Motor neuron (in vitro differentiated cells): ENCODE measurements around the gene VENTX. TPM values are rescaled to one million over a fixed set of nuclear protein-coding genes. Genes with fewer than 3 reads are reported as not detected.
"Not testable (repeated sequence)": the region's sequence is repeated elsewhere in the genome, so short reads cannot be mapped to it uniquely, and the experiment has no call there.

ENCODE experiments used
- ATAC-seq, 8 experiments: fragments of 200-7000 bp; cut with Tn5 transposase; replicated peaks in 6 of 8; 2 replicates each; pipeline ENCODE4 v1.8.0; 2021; ENCODE audit warnings: mild to moderate bottlenecking in 8 of 8, moderate library complexity in 8 of 8
- H3K27ac ChIP-seq, 2 donors: fragments of 250-450 bp; sonication (Bioruptor Pico); 2 replicates each; pipeline ENCODE4 v1.9.0; 2021; ENCODE audit warnings: antibody characterized with exemption in 2 of 2, mild to moderate bottlenecking in 2 of 2, moderate library complexity in 1 of 2
- H3K4me1 ChIP-seq, 2 donors: fragments of 250-450 bp; sonication (Bioruptor Pico); replicated peaks in 1 of 2; 2 replicates each; pipeline ENCODE4 v1.6.1; 2021; ENCODE audit warnings: antibody characterized with exemption in 2 of 2, mild to moderate bottlenecking in 2 of 2, moderate library complexity in 1 of 2
- H3K4me3 ChIP-seq, 5 donors: fragments of 250-450 bp; sonication (Bioruptor Pico); 2 replicates each; pipeline ENCODE4 v1.9.0; 2021; ENCODE audit warnings: antibody characterized with exemption in 5 of 5, mild to moderate bottlenecking in 5 of 5, moderate library complexity in 4 of 5
- WGBS, 10 experiments: fragments of 450-650 bp; shearing (Covaris generic); methylation state at CpG; one replicate each; pipeline ENCODE4 v1.0.0; 2022; 5-methylcytosine and 5-hydroxymethylcytosine counted together
- in situ Hi-C, 9 experiments: fragments of 400-800 bp; cut with MboI; loops; one replicate each; pipeline ENCODE4 v1.15.0; 2021; ENCODE audit warnings: low sequenced_read_pairs in 9 of 9, low pct_unique_long_range_greater_than_20kb in 2 of 9; ENCODE audit not compliant: unreplicated experiment in 9 of 9
- total RNA-seq, 8 experiments: library from RNA; unstranded; fragments of 300-600 nt; gene quantifications; 2 replicates each; pipeline versions ENCODE4 v1.2.3 to v1.2.4, GENCODE V29; 2022

Gene VENTX
- total RNA-seq, 8 experiments from 2014 or later: 0.10 to 0.62 (median 0.20) TPM; not detected in 4

DNA sequence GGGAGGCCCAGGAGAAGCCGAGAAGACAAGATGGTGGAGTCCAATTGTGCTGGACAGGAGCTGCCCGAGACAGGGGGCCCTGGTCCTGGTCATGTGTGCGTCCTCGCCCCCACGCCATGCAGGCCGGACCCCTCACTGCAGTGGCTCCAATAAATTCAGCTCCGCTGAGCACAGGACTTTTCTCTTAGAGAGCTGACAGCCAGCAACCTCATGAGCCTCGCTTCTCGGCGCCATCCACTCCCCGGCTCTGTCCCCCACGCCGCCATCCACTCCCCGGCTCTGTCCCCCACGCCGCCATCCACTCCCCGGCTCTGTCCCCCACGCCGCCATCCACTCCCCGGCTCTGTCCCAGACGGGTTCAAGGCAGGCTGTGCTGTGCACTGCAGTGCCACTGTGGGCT, 10.4 kb upstream of the VENTX start:
- no peak for ATAC-seq

DNA sequence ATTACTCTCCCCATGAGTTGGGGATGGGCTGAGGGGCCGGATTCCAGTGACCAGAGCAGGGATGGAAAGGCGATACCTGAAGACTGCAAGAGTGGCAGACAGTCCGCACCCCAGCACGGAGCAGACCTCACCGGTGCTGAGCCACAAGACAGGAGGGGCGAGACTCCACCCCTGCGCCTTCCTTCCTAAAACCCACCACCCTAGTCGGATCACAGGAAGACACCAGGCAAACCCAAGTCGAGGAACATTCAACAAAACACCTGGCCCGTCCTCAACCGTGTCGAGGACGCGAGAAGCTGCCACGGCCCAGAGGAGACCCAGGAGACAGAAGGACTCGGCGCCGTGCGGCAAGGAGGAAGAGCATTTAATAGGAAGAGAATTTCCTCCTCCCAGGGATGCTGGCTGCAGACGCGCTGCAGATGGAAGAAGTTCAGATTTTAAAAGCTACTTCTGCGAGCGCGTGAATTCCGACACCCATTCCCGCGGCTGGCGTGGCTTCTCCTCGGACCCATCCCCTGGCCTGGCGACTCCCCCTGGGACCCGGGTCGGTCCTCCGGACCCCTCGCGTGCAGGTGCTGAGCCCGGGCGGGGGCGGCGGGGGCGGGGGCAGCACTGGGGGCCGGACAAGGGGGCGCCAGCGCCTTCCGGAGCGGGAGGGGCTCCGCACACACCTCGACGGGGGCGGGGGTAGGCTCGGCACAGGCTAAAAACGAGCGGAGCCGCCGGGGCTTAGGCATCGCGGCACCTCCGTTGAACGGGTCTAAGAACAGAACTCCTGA, 8.2 kb upstream of the VENTX start:
- 5 to 70% (median 27%) methylated on average over 2 to 9 of the region's 58 CpGs; no CpG with 5 or more reads in 3 of the 10 experiments for WGBS, 10 experiments
- H3K4me3 ChIP-seq: peak overlapping the region in 4 of 5 donors; percentile 25 to 34 (median 34)
- in situ Hi-C loops: no loop called here
- H3K27ac ChIP-seq: no peak overlapping the region
- peak in 2 of 8 experiments; percentile 12 to 15 for ATAC-seq
- peaks cover 18 to 24% of the 10 kb centered on the region in 2 donors for H3K4me1 ChIP-seq

More for the DNA sequence above, 10.4 kb upstream of the VENTX start:
- Histone ChIP-seq H3K4me1 (peaks cover 18 to 22% of the 10 kb centered on the region in 2 donors), H3K27ac (no peak overlapping the region), H3K4me3 (no peak overlapping the region)
- in situ Hi-C loops: no loop called here
- WGBS, 10 experiments: 80% methylated on average over 2 to 5 of the region's 21 CpGs; no CpG with 5 or more reads in 8 of the 10 experiments

DNA sequence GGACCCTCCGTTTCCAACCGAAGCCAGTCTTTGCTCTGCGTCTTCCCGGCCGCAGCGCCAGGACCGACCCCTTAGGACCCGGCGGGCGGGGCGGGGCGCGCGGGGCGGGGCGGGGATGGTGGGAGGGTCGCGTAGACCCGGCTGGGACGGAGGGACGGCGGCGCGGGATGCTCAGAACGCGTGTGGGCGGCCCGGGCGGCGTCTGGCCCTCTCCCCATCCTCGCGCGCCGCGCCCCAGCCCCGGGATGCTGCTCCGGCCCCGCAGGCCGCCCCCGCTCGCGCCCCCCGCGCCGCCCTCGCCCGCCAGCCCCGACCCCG, 7.7 kb upstream of the VENTX start, which contains the start of gene UTF1:
TSS of gene UTF1 (plus strand) at position 174 of the 318 bp plus-strand sequence. CDS start at position 246, 72 bp downstream.
- in situ Hi-C loops: no loop called here
- Histone ChIP-seq H3K4me1 (peaks cover 18 to 24% of the 10 kb centered on the region in 2 donors), H3K4me3 (peak within 1 kb of the TSS; percentile 12 to 34 (median 33)), H3K27ac (no peak within 1 kb of the TSS)
- ATAC-seq: peak in 6 of 8 experiments; percentile 31 to 74 (median 62)
- WGBS, 10 experiments: no CpG with 5 or more reads among the region's 49 CpGs

- Histone ChIP-seq H3K4me1 (peaks cover 18 to 27% of the 10 kb centered on the region in 2 donors), H3K4me3 (peak overlapping the region; percentile 12 to 34 (median 33)), H3K27ac (no peak overlapping the region)
- in situ Hi-C loops: no loop called here
- 0 to 13% methylated on average over 5 to 8 of the region's 122 CpGs; no CpG with 5 or more reads in 8 of the 10 experiments for WGBS, 10 experiments
- peak in 6 of 8 experiments; percentile 57 to 81 (median 72) for ATAC-seq
These were observed 7.1 kb upstream of the VENTX start for GRCh38 chr10:133230387-133231195.

DNA sequence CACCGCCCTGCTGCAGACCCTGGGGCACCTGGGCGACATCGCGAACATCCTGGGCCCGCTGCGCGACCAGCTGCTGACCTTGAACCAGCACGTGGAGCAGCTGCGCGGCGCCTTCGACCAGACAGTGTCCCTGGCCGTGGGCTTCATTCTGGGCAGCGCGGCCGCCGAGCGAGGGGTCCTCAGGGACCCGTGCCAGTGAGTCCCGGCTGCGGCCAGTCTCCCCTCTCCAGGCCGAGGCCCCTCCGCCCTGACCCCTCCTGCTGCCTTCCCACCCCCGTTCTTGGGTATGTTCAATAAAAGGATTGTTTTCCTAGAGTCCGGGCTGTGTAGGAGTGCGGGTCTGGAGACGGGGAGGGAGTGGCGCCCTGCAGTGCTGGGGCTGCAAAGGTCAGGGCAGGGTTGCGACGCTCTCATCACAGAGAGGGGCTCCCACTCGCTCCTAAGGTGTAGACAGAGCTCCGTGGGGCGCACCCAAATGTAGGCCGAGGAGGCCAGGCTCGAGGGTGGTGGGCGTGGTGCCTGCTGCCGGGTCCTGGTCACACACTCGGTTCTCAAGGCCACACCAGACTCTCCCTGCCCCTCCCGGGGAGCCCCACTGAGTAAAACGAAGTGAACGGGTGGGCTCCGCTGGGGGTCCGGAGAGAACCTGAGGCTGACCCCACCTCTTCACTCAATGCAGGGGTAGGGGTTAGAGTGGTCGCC, 6.3 kb upstream of the VENTX start:
- Histone ChIP-seq H3K27ac (no peak overlapping the region), H3K4me1 (peaks cover 18 to 34% of the 10 kb centered on the region in 2 donors), H3K4me3 (no peak overlapping the region)
- ATAC-seq: peak in 3 of 8 experiments; percentile 5 to 21 (median 19)
- in situ Hi-C loops: no loop called here
- 7 to 40% methylated on average over 1 to 11 of the region's 44 CpGs; no CpG with 5 or more reads in 8 of the 10 experiments for WGBS, 10 experiments

DNA sequence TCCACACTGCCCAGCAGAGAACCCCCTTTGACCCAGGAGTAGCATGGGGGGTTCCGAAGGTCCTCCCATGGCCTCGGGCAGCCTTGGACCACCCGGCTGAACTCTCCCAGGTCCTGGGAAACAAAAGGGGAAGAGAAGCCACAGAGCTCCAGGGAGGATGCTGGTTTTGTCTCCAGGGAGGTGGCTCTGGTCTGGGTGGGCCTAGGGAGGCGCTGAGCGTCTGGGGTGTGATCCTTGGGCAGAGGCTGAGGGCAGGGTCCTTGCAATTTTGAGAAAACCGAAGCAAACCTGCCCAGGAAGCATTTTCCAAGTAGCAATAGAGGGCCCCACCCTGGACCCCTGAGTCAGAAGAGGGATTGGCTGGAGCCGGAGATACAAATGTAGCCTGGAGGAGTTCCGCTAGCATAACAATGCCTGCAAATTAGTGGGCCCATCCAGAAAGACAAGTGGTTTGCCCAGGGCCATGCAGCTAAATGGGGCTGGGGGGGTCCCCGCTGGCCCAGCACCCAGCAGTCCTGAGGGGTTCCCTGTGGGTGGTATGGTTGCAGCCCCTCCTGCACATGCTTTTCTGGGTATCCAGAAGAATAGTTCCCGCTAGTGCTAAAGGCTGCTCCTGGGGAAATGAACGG, 5.6 kb upstream of the VENTX start:
- H3K4me3 ChIP-seq: no peak overlapping the region

DNA sequence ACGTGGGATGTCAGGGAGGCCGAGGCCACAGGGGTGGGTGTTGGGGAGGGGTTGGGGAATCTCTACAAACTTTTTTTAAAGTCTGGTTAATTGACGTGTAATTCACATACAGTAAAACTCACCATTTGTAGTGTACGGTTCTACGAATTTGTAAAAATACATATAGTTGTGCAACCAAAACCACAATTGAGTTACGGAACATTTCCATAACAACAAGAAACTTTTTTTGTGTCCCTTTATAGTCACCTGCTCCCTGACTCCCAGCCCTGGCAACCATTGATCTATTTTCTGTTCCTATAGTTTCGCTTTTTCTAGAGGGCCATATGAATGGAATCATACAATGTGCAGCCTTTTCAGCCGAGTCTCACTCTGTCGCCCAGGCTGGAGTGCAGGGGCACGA, 2.9 kb upstream of the VENTX start:
- H3K27ac ChIP-seq, in situ Hi-C loops, H3K4me3 ChIP-seq, ATAC-seq: not testable (repeated sequence)
- WGBS, 10 experiments: no CpG with 5 or more reads among the region's 10 CpGs
- H3K4me1 ChIP-seq: peaks cover 16 to 52% of the 10 kb centered on the region in 2 donors

More for the DNA sequence above, 5.6 kb upstream of the VENTX start:
- in situ Hi-C loops: no loop called here
- no peak for ATAC-seq
- Histone ChIP-seq H3K27ac (no peak overlapping the region), H3K4me1 (peaks cover 18 to 41% of the 10 kb centered on the region in 2 donors)
- WGBS, 10 experiments: 0 to 82% (median 20%) methylated on average over 1 to 4 of the region's 11 CpGs; no CpG with 5 or more reads in 4 of the 10 experiments

- Histone ChIP-seq H3K4me1 (peaks cover 10 to 49% of the 10 kb centered on the region in 2 donors), H3K4me3 (no peak overlapping the region), H3K27ac (no peak overlapping the region)
- in situ Hi-C loops: no loop called here
- ATAC-seq: peak in 2 of 8 experiments; percentile 16 to 20
- 20% methylated on average over 1 of the region's 48 CpGs; no CpG with 5 or more reads in 9 of the 10 experiments for WGBS, 10 experiments
These were observed 2.3 kb upstream of the VENTX start for GRCh38 chr10:133235265-133235855.

- WGBS, 10 experiments: 7% methylated on average over 4 of the region's 18 CpGs; no CpG with 5 or more reads in 9 of the 10 experiments
- no peak overlapping the region for H3K27ac ChIP-seq
- no peak for ATAC-seq
- H3K4me1 ChIP-seq: peaks cover 6 to 46% of the 10 kb centered on the region in 2 donors
- in situ Hi-C loops: no loop called here
- H3K4me3 ChIP-seq: no peak overlapping the region
These were observed 1.7 kb upstream of the VENTX start for GRCh38 chr10:133235932-133236331.

DNA sequence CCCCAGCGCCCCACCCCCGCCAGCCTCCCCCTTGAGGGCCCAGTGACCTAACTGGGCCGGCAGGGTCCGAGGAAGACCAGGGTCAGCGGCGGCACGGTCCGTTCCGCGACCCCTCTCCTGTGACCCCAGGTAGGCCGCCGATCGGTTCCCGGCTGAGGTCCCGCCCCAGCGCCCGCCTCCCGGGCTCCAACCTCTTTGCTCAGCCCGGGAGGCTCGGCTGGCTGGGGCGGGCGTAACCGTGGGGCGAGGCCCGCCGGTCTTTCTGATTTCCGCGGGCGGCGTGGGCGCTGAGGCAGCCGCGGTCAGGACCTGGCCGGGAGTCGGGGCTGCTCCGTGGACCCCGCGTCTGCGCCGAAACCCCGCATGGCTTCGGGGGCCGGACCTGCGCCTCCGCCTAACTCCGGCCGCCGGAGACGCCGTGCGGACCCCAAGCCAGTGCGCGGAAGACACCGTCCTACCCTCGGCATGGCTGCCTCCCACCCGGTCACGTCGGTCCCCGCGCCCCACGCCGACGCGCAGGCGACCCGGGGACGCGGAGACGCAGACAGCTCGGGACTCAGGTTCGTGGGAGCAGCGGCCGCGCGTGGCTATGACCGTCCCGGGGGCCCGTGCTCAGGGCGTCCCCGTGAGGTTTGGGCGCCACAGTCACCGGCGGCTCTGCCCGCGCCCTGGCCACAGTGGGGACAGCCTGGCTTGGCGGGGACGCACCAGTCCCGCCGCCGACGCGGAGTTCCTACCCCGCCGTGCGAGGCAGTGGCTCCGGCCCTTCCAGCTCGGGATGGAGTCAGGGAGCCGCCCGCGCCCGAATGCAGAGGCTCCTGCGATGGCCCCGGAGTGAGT, 1.0 kb upstream of the VENTX start:
- Histone ChIP-seq H3K27ac (no peak overlapping the region), H3K4me1 (peaks cover 0 to 39% of the 10 kb centered on the region in 2 donors), H3K4me3 (no peak overlapping the region)
- in situ Hi-C loops: no loop called here
- ATAC-seq: peak in 7 of 8 experiments; percentile 3 to 40 (median 15)
- 0 to 13% (median 6%) methylated on average over 2 to 15 of the region's 103 CpGs; no CpG with 5 or more reads in 6 of the 10 experiments for WGBS, 10 experiments

DNA sequence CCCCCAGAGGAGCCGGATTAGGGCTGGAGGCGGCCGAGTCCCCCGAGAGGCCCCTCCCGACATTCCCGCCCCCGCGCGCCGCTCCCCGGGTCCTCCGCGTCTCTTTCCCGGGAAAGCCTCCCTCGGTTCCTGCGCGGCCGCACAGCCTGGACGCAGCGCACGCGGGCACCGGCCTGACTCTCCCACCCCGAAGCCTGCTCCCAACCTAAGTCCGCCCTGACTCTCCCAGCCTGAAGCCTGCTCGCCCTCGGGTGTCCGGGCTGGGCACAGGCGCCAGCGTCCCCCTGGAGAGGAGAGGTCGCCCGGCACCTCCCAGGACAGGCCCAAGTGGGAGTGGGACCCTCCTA, 441 bp upstream of the VENTX start:
- in situ Hi-C loops: no loop called here
- peaks cover 0 to 33% of the 10 kb centered on the region in 2 donors for H3K4me1 ChIP-seq
- no peak overlapping the region for H3K27ac ChIP-seq
- peak in 7 of 8 experiments; percentile 10 to 43 (median 19) for ATAC-seq
- H3K4me3 ChIP-seq: no peak overlapping the region
- 0% methylated on average over 1 of the region's 32 CpGs; no CpG with 5 or more reads in 9 of the 10 experiments for WGBS, 10 experiments
